SK-N-SH (cell line): ENCODE data around the gene RABGAP1L.

Experiments used
- CTCF ChIP-seq: fragments of 200-600 bp; sonication (generic); IDR thresholded peaks from 2 replicates; pipeline ENCODE4 v1.6.1; 2017; ENCODE audit warnings: antibody characterized with exemption, mild to moderate bottlenecking, moderate library complexity
- RCOR1 ChIP-seq: fragments of 150-350 bp; IDR thresholded peaks from 2 replicates; pipeline ENCODE4 v1.6.1; 2017; ENCODE audit warnings: antibody characterized with exemption, low read length
- TAF1 ChIP-seq: IDR thresholded peaks from 2 replicates; pipeline ENCODE4 v1.6.1; 2012; ENCODE audit warnings: low read depth, mild to moderate bottlenecking, low read length, moderate library complexity, borderline replicate concordance

- TF ChIP-seq TAF1 (no peak), CTCF (no peak), RCOR1 (no peak)
Observed at GRCh38 chr1:175040324-175040879, 881.1 kb downstream of the RABGAP1L start.
